RWPE1 (cell line): ENCODE measurements around the gene ARHGAP45.

Source experiments
- CTCF ChIA-PET: fragments of 350-600 bp; sonication (Branson Sonifier 250); formaldehyde crosslinking; extraction: SDS; loops from one replicate; lab custom pipeline; 2021; lab: Yijun Ruan, JAX
- POLR2A ChIA-PET: fragments of 400-600 bp; formaldehyde crosslinking; extraction: SDS; loops from one replicate; lab custom pipeline; 2020; ENCODE audit warnings: antibody characterized with exemption; ENCODE audit not compliant: low non-redundant PET; lab: Yijun Ruan, JAX
- DNase-seq: peaks from one replicate; pipeline ENCODE4 v3.0.0; 2012; ENCODE audit warnings: low spot score
- H3K27ac ChIP-seq: fragments of 450-650 bp; 2 replicates; pipeline ENCODE4 v1.5.1; 2017
- TF ChIP-seq, protein P1 (sequence below): fragments of 450-650 bp; conservative IDR thresholded peaks from 2 replicates; pipeline ENCODE4 v1.5.1; 2017; ENCODE audit warnings: low read depth, mild to moderate bottlenecking

ARHGAP45 gene

GRCh38 chr19:1109032-1109551, 42.1 kb downstream of the ARHGAP45 start:
- POLR2A ChIA-PET: no interaction called here
- peak overlapping the region; percentile 100 for H3K27ac ChIP-seq
- CTCF ChIA-PET: no interaction called here
- TF ChIP-seq, protein P1, sequence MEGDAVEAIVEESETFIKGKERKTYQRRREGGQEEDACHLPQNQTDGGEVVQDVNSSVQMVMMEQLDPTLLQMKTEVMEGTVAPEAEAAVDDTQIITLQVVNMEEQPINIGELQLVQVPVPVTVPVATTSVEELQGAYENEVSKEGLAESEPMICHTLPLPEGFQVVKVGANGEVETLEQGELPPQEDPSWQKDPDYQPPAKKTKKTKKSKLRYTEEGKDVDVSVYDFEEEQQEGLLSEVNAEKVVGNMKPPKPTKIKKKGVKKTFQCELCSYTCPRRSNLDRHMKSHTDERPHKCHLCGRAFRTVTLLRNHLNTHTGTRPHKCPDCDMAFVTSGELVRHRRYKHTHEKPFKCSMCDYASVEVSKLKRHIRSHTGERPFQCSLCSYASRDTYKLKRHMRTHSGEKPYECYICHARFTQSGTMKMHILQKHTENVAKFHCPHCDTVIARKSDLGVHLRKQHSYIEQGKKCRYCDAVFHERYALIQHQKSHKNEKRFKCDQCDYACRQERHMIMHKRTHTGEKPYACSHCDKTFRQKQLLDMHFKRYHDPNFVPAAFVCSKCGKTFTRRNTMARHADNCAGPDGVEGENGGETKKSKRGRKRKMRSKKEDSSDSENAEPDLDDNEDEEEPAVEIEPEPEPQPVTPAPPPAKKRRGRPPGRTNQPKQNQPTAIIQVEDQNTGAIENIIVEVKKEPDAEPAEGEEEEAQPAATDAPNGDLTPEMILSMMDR: no peak
- no peak for DNase-seq

DNA sequence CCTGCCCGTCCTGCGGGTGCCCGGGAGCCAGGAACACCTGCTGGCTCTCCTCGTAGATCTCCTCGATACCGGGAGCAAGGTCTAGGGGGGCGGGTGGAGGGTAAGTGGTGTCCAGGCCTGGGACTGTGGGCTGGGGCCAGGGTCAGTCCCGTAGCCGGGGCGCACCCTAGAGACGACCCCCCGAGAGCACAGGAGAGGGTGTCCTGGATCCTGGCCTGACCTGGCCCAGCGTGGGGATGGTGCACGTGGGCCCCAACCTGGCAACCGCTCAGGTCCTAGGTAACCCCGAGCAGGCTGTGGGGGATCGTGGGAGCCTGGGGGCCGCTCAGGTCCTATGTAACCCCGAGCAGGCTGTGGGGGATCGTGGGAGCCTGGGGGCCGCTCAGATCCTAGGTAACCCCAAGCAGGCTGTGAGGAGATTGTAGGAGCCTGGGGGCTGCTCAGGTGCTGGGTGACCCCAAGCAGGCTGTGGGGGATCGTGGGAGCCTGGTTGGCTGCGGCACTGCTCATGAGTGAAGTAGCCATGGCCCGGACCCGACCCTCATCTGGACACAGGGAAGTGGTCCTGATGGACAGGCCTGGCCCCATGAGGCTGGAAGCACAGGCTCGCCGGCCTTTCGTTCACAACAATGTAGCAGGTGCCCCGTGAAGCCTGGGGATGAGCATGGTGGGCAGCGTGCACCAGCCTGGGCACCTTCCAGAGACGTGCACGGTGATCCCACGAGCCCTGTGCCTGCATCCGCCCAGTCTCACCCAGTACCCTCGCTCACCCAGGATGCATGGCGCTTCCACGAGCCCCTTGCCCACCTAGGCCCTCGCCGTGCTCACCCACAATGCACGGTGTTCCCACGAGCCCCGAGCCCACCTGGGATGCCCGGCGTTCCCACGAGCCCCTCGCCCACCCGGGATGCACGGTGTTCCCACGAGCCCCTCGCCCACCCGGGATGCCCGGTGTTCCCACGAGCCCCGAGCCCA, 43.0 kb downstream of the ARHGAP45 start:
- POLR2A ChIA-PET: no interaction called here
- DNase-seq: no peak
- CTCF ChIA-PET: interaction anchor here (0.7 kb wide), 1 partner anchor 58 kb away, joined by 5 read pairs; no protein-coding TSS in a partner anchor
- peak overlapping the region; percentile 100 for H3K27ac ChIP-seq
- TF ChIP-seq, protein P1: no peak

DNA sequence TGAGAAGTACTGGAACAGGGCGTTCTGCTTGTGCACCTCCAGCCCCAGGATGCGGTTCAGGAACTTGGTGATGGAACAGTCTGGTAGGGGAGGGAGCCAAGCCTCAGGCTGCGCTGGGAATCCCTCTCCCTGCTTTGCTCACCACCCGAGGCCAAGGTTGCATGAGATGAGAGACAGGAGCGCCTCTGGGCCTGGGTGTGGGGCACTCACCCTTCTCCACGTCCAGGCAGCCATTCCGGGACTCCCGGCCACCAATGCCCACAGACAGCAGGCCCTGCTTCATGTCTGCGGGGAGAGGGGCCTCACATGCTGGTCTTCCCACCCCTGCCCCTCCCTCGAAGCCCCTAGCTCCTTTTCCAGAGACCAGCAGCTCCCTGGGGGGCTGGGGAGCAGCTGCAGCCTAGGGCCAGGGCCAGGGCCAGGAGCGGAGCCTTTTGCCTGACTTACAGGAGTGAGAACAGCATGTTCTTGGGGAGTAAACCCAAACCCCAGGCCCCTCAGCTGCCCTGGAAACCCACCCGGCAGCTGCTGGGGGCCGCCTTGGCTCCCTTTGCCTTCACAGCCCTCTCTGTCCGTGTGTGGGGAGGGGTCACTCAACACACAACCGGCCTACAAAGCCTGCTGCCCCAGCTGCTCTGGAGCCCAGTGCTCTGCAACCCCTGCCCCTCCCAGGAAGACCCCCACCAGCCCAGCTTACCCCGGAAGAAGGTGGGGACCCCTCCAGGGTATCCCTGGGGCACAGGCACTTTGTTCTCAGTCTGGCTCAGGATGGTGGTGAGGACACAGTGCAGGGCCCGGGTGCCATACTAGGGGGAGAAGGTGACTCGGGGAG, 44.1 kb downstream of the ARHGAP45 start:
- H3K27ac ChIP-seq: peak overlapping the region; percentile 100
- TF ChIP-seq, protein P1: no peak
- DNase-seq: no peak
- ChIA-PET POLR2A (no interaction called here), CTCF (interaction anchor here (0.6 kb wide), 1 partner anchor 92 kb away, joined by 3 read pairs; no protein-coding TSS in a partner anchor)

DNA sequence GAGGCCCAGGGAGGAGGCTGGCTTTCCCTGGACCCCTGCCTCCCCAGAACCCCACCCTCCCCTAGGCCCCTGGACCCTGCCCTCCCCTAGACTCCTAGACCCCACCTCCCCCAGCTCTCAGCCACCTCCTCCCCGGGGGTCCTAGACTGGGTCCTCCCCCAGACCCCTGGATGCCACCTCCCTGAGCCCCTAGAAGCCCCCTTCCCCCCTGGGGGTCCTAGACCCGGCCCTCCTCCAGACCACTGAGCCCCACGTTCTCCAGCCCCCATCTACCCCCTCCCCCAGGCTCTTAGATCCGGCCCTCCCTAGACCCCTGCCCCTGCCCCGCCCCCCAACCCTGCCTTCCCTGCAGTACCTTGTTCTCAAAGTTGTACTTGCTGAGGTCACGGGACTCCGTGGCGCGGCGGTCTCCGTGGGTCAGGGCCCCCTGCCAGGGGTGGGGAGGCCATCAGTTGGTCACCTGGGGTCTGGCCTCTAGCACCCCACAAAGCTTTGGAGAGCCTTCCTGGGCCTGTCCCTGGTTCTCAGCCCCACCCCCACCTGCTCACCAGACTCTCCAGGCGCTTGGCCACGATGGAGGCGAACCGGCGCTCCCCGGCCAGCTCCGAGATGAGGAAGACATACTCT, 44.8 kb downstream of the ARHGAP45 start:
- TF ChIP-seq, protein P1: no peak
- ChIA-PET POLR2A (no interaction called here), CTCF (interaction anchor here (0.8 to 1.7 kb wide), 2 partner anchors 83 to 133 kb away, joined by 4 to 6 read pairs; no protein-coding TSS in a partner anchor)
- H3K27ac ChIP-seq: peak overlapping the region; percentile 100
- no peak for DNase-seq

DNA sequence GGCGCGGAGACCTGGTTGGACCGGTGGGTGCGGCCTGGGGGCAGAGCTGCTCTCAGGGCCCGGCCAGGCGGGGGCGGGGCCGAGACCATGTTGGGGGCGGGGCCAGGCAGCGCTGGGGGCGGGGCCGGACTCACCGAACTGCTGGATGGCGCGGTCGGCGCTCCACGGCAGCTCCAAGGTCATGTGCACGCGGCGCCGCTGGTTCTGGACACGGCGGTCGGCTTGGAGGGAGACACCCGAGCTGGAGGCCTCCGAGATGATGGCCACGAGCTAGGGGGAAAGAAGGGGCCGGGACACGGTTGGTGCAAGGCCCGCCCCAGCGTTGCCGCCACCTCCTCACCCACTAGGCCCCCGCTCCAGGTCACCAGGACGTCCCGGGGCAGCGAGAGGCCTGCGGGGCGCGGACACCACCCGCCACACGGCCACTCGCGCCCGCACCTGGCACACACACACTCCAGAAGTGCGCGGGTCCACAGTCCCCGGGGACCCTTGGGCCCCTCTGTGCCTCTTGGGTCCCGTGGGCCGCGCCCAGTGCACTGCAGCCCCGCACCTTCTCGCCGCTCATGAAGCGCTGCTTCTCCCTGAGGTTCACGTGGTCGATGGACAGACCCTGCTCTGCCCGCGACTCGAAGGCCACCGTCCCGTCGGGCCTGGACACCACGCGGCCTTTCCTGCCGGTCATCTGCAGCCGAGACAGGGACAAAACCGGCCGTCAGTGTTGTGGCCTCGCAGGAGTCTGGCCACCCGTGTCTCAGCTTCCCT, 45.5 kb downstream of the ARHGAP45 start:
- ChIA-PET CTCF (interaction anchor here (0.5 to 2.2 kb wide), 10 partner anchors 8 to 448 kb away, joined by 3 to 22 read pairs (median 4); no protein-coding TSS in a partner anchor), POLR2A (no interaction called here)
- no peak for DNase-seq
- H3K27ac ChIP-seq: peak overlapping the region; percentile 100
- TF ChIP-seq, protein P1: no peak
